ENCODE data around the gene PCGF6. TPM values are rescaled to one million over a fixed set of nuclear protein-coding genes. Genes with fewer than 3 reads are reported as not detected.

Gene PCGF6
- total RNA-seq, 4 donors from 2014 or later = 10.7 to 19.0 (median 15.8) TPM

- TF ChIP-seq CTCF (IDR thresholded peaks at IDR 0.05; ENCODE audit: low read depth) = no peak
Observed at GRCh38 chr10:103254113-103254512, 96.8 kb downstream of the PCGF6 start.

Small RNAs within 50 kb of the gene (small RNA-seq; reads per million reads assigned to genes)
- not detected for gene RNU11-3P

Other genes starting within 250 kb of the PCGF6 start
- 100 to 1,000 TPM in 1 of 4 donors, 10 to 100 TPM in 3; 62.1 to 262 (median 71.4) TPM for gene NT5C2, start 157.9 kb downstream of the PCGF6 start, total RNA-seq
- gene RPEL1, start 105.3 kb downstream of the PCGF6 start, total RNA-seq = not detected
- not detected for gene INA, start 74.0 kb downstream of the PCGF6 start, total RNA-seq
- gene TAF5, start 16.8 kb upstream of the PCGF6 start, total RNA-seq = 1 to 10 TPM; 3.8 to 7.3 (median 4.0) TPM
- 100 to 1,000 TPM; 305 to 771 (median 382) TPM for gene ATP5MK, start 45.3 kb upstream of the PCGF6 start, total RNA-seq
- 10 to 100 TPM; 12.2 to 15.2 (median 13.7) TPM for gene PDCD11, start 45.5 kb upstream of the PCGF6 start, total RNA-seq
- gene CALHM2, start 101.2 kb upstream of the PCGF6 start, total RNA-seq = 100 to 1,000 TPM in 2 of 4 donors, 10 to 100 TPM in 2; 44.0 to 111 (median 77.1) TPM
- gene CALHM1, start 107.8 kb upstream of the PCGF6 start, total RNA-seq = not detected
- gene CALHM3, start 128.1 kb upstream of the PCGF6 start, total RNA-seq = not detected
- not detected for gene NEURL1, start 142.6 kb upstream of the PCGF6 start, total RNA-seq